Measurements from ENCODE around the gene C1QTNF4.
A peak's percentile ranks its signal among the peaks of the same experiment; 100 is the strongest.
"Not testable (repeated sequence)": the region's sequence is repeated elsewhere in the genome, so short reads cannot be mapped to it uniquely, and the experiment has no call there.

C1QTNF4 gene

GRCh38 chr11:47553406-47553743, 40.8 kb downstream of the C1QTNF4 start:
- H3K4me3 ChIP-seq (ENCODE audit: low read depth, low read length): peak overlapping the region; percentile 26
- no peak for TF ChIP-seq CTCF (IDR thresholded peaks at IDR 0.05; ENCODE audit: borderline replicate concordance, insufficient read depth, low read depth, low read length)

- TF ChIP-seq CTCF (IDR thresholded peaks at IDR 0.05; ENCODE audit: borderline replicate concordance, insufficient read depth, low read depth, low read length): peak; percentile 95
- peak within 1 kb of the TSS; percentile 96 for H3K4me3 ChIP-seq (ENCODE audit: low read depth, low read length)
Measured at GRCh38 chr11:47552566-47553405, 41.4 kb downstream of the C1QTNF4 start, which contains the start of gene CELF1. Gene CELF1 (minus strand): TSS chr11:47553132. CDS start chr11:47499523, 53,609 bp downstream.

GRCh38 chr11:47552056-47552565, 42.1 kb downstream of the C1QTNF4 start:
- TF ChIP-seq CTCF (IDR thresholded peaks at IDR 0.05; ENCODE audit: borderline replicate concordance, insufficient read depth, low read depth, low read length): no peak
- peak overlapping the region; percentile 96 for H3K4me3 ChIP-seq (ENCODE audit: low read depth, low read length)

GRCh38 chr11:47551086-47551485, 43.1 kb downstream of the C1QTNF4 start:
- peak; percentile 47; the same call in 1 of the 2 replicates for TF ChIP-seq CTCF (IDR thresholded peaks at IDR 0.05; ENCODE audit: borderline replicate concordance, insufficient read depth, low read depth, low read length)
- no peak overlapping the region for H3K4me3 ChIP-seq (ENCODE audit: low read depth, low read length)

- H3K4me3 ChIP-seq (ENCODE audit: low read depth, low read length): no peak overlapping the region
- TF ChIP-seq CTCF (IDR thresholded peaks at IDR 0.05; ENCODE audit: borderline replicate concordance, insufficient read depth, low read depth, low read length): no peak
Measured at GRCh38 chr11:47550288-47551047, 43.7 kb downstream of the C1QTNF4 start.

GRCh38 chr11:47546274-47546673, 47.9 kb downstream of the C1QTNF4 start:
- H3K4me3 ChIP-seq (ENCODE audit: low read depth, low read length): not testable (repeated sequence)

- H3K4me3 ChIP-seq (ENCODE audit: low read depth, low read length): no peak overlapping the region
- TF ChIP-seq CTCF (IDR thresholded peaks at IDR 0.05; ENCODE audit: borderline replicate concordance, insufficient read depth, low read depth, low read length): no peak
Measured at GRCh38 chr11:47545298-47545697, 48.9 kb downstream of the C1QTNF4 start.

All from GM12875 (cell line).